Measurements from ENCODE around the gene BBS9. TPM values are rescaled to one million over a fixed set of nuclear protein-coding genes. Genes with fewer than 3 reads are reported as not detected.
A peak's percentile ranks its signal among the peaks of the same experiment; 100 is the strongest.

The BBS9 gene
- total and polyA plus RNA-seq, 2 experiments from 2014 or later: 27.2 to 66.1 TPM

- H2AFZ ChIP-seq: no peak overlapping the region
- Mint-ChIP-seq H3K9me3 (no peaks in the 10 kb centered on the region), H3K4me3 (peak overlapping the region; percentile 88), H3K27ac (no peak overlapping the region), H3K4me1 (peaks cover 15% of the 10 kb centered on the region; the same call in 2 of the 3 replicates), H3K27me3 (ENCODE audit: insufficient read depth, low read depth, poor library complexity) (peaks cover 6% of the 10 kb centered on the region), H3K36me3 (ENCODE audit: low read depth) (peaks cover 13% of the 10 kb centered on the region; the same call in 2 of the 3 replicates)
- peak; percentile 81 for ATAC-seq
- peaks cover 38% of the 10 kb centered on the region for H4K20me1 ChIP-seq (replicated peaks; ENCODE audit: insufficient read depth)
- 0 out of 2 replicates have a peak, but pooled peaks cover 3% of the 10 kb centered on the region for H3F3A ChIP-seq (replicated peaks; ENCODE audit: low read depth)
- peaks cover 54% of the 10 kb centered on the region for H3K79me2 ChIP-seq (replicated peaks; ENCODE audit: insufficient read depth)
- 0 out of 2 replicates have a peak, but pooled peaks cover 6% of the 10 kb centered on the region for H3K36me3 ChIP-seq (ENCODE audit: insufficient read depth)
- peaks cover 17% of the 10 kb centered on the region for H3K27me3 ChIP-seq (ENCODE audit: insufficient read depth)
- H3K4me2 ChIP-seq: peak overlapping the region; percentile 80
- peak; percentile 90 for DNase-seq (ENCODE audit: low spot score)
- no peak overlapping the region for H3K27ac ChIP-seq (ENCODE audit: low read depth)
- H3K9me2 ChIP-seq (ENCODE audit: insufficient read depth): no peaks in the 10 kb centered on the region
- TF ChIP-seq ZNF114 (CRISPR knock-in tag; IDR thresholded peaks at IDR 0.05) (no peak), NANOG (IDR thresholded peaks at IDR 0.05; ENCODE audit: borderline replicate concordance) (no peak), EZH2phosphoT487 (IDR thresholded peaks at IDR 0.05; ENCODE audit: unreplicated experiment) (no peak)
- TF ChIP-seq, protein P1, sequence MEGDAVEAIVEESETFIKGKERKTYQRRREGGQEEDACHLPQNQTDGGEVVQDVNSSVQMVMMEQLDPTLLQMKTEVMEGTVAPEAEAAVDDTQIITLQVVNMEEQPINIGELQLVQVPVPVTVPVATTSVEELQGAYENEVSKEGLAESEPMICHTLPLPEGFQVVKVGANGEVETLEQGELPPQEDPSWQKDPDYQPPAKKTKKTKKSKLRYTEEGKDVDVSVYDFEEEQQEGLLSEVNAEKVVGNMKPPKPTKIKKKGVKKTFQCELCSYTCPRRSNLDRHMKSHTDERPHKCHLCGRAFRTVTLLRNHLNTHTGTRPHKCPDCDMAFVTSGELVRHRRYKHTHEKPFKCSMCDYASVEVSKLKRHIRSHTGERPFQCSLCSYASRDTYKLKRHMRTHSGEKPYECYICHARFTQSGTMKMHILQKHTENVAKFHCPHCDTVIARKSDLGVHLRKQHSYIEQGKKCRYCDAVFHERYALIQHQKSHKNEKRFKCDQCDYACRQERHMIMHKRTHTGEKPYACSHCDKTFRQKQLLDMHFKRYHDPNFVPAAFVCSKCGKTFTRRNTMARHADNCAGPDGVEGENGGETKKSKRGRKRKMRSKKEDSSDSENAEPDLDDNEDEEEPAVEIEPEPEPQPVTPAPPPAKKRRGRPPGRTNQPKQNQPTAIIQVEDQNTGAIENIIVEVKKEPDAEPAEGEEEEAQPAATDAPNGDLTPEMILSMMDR (conservative IDR thresholded peaks at IDR 0.05; ENCODE audit: low read depth in 2 of 2): peak; percentile 71 to 93
- peaks cover 11% of the 10 kb centered on the region for H3K4me1 ChIP-seq (ENCODE audit: insufficient read depth)
- peak overlapping the region; percentile 65 for H3K4me3 ChIP-seq
Measured at GRCh38 chr7:33107136-33108066, 22.0 kb upstream of the BBS9 start.

DNA sequence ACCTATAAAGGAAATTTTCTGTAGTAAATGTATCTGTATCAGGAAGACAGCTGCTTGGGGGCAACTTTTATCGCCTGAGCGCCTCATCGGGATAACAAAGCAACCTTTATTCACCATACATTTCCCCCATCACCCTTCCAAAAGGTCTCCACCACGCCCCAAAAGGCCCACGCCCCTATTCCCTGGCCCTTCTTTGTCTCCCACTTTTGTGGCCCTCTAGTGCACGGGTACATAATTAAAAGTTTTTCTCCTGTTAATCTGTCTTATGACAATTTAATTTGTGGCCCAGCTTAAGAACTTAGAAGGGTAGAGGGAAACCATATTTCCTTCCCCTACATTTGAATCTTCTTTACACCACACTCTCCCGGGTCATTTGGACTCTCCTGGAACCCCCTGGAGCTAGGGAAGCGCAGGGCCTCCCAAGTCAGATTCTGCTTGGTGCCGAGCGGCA, 20.8 kb upstream of the BBS9 start:
- Mint-ChIP-seq H3K27me3 (ENCODE audit: insufficient read depth, low read depth, poor library complexity) (peaks cover 6% of the 10 kb centered on the region), H3K4me3 (peak overlapping the region; percentile 88), H3K36me3 (ENCODE audit: low read depth) (peaks cover under 1% of the 10 kb centered on the region; the same call in 1 of the 3 replicates), H3K27ac (no peak overlapping the region), H3K9me3 (no peaks in the 10 kb centered on the region), H3K4me1 (peaks cover 15% of the 10 kb centered on the region; the same call in 2 of the 3 replicates)
- H3K4me1 ChIP-seq (ENCODE audit: insufficient read depth): peaks cover 11% of the 10 kb centered on the region
- H3F3A ChIP-seq (replicated peaks; ENCODE audit: low read depth): 0 out of 2 replicates have a peak, but pooled peaks cover 3% of the 10 kb centered on the region
- no peaks in the 10 kb centered on the region for H3K9me2 ChIP-seq (ENCODE audit: insufficient read depth)
- peak; percentile 46 for DNase-seq (ENCODE audit: low spot score)
- peaks cover 49% of the 10 kb centered on the region for H3K79me2 ChIP-seq (replicated peaks; ENCODE audit: insufficient read depth)
- H4K20me1 ChIP-seq (replicated peaks; ENCODE audit: insufficient read depth): peaks cover 35% of the 10 kb centered on the region
- H2AFZ ChIP-seq: peak overlapping the region; percentile 95; the same call in 1 of the 2 replicates
- ATAC-seq: peak; percentile 47
- TF ChIP-seq JUNB (IDR thresholded peaks at IDR 0.05; ENCODE audit: unreplicated experiment): no peak
- TF ChIP-seq CREB1 (CRISPR knock-in tag; IDR thresholded peaks at IDR 0.05; ENCODE audit: low read depth): no peak
- TF ChIP-seq ZNF331 (CRISPR knock-in tag; IDR thresholded peaks at IDR 0.05; ENCODE audit: low read depth): no peak
- no peak for TF ChIP-seq EZH2phosphoT487 (IDR thresholded peaks at IDR 0.05; ENCODE audit: unreplicated experiment)
- no peak for TF ChIP-seq NANOG (IDR thresholded peaks at IDR 0.05; ENCODE audit: borderline replicate concordance)
- TF ChIP-seq ETS1 (IDR thresholded peaks at IDR 0.05): no peak
- TF ChIP-seq POLR2AphosphoS5 (IDR thresholded peaks at IDR 0.05; ENCODE audit: low read depth): no peak
- no peaks in the 10 kb centered on the region for H3K36me3 ChIP-seq (ENCODE audit: insufficient read depth)
- no peak overlapping the region for H3K27ac ChIP-seq (ENCODE audit: low read depth)
- peak overlapping the region; percentile 65 for H3K4me3 ChIP-seq
- peaks cover 17% of the 10 kb centered on the region for H3K27me3 ChIP-seq (ENCODE audit: insufficient read depth)
- peak overlapping the region; percentile 80 for H3K4me2 ChIP-seq

Measured in GM23338 (cell line).